Naive thymus-derived CD4-positive, alpha-beta T cell (primary cell): Measurements from ENCODE around the gene GOLGA7B. TPM values are rescaled to one million over a fixed set of nuclear protein-coding genes. Genes with fewer than 3 reads are reported as not detected.

Experiments
- ATAC-seq: fragments of 150-1000 bp; cut with Tn5 transposase; 2 replicates; pipeline ENCODE4 v1.10.0; 2021; ENCODE audit warnings: mild to moderate bottlenecking, moderate library complexity
- CTCF ChIA-PET: fragments of 350-600 bp; sonication (Branson Sonifier 250); formaldehyde crosslinking; loops from one replicate; lab custom pipeline; 2021; ENCODE audit warnings: antibody characterized with exemption; lab: Charles Lee
- POLR2A ChIA-PET: fragments of 350-600 bp; sonication (Branson Sonifier 250); formaldehyde crosslinking; loops from one replicate; lab custom pipeline; 2021; ENCODE audit warnings: antibody characterized with exemption, inconsistent platforms; lab: Charles Lee
- DNase-seq, 9 donors: peaks; one replicate each; pipeline versions ENCODE4 v3.0.0 to v3.0.0-alpha.2; 2020 to 2022; ENCODE audit warnings: mixed read lengths in 1 of 9
- H3K27ac ChIP-seq: one replicate; pipeline ENCODE4 v1.7.0; 2013; ENCODE audit warnings: mild to moderate bottlenecking, low read depth, low read length, moderate library complexity
- H3K27me3 ChIP-seq, 2 donors: one replicate each; pipeline ENCODE4 v1.7.0; 2013; ENCODE audit warnings: low read length in 2 of 2, mild to moderate bottlenecking in 2 of 2, moderate library complexity in 2 of 2; ENCODE audit not compliant: control insufficient read depth in 2 of 2, insufficient read depth in 2 of 2
- H3K36me3 ChIP-seq, 3 experiments: 1 replicate in 2 of 3; 2 replicates in 1 of 3; pipeline ENCODE4 v1.7.0; 2013; ENCODE audit warnings: low read length in 3 of 3, mild to moderate bottlenecking in 3 of 3, moderate library complexity in 1 of 3; ENCODE audit not compliant: insufficient read depth in 3 of 3, control insufficient read depth in 2 of 3
- H3K4me1 ChIP-seq, 2 donors: one replicate each; pipeline ENCODE4 v1.7.0; 2013; ENCODE audit warnings: low read length in 2 of 2, mild to moderate bottlenecking in 2 of 2, moderate library complexity in 1 of 2; ENCODE audit not compliant: control insufficient read depth in 2 of 2, insufficient read depth in 2 of 2
- H3K4me3 ChIP-seq: 2 replicates; pipeline ENCODE4 v1.7.0; 2013; ENCODE audit warnings: mild to moderate bottlenecking, low read length
- H3K9me3 ChIP-seq, 3 experiments: 1 replicate in 2 of 3; 2 replicates in 1 of 3; pipeline ENCODE4 v1.7.0; 2013; ENCODE audit warnings: low read length in 3 of 3; ENCODE audit not compliant: control insufficient read depth in 2 of 3
- H3K27ac Mint-ChIP-seq, 9 donors: one replicate each; pipeline ENCODE4 v1.8.0; 2020 to 2022; ENCODE audit warnings: mixed read lengths in 9 of 9, mild to moderate bottlenecking in 8 of 9, moderate library complexity in 5 of 9, inconsistent platforms in 2 of 9
- H3K27me3 Mint-ChIP-seq, 5 donors: one replicate each; pipeline ENCODE4 v1.8.0; 2021 to 2022; ENCODE audit warnings: mixed read lengths in 5 of 5, mild to moderate bottlenecking in 1 of 5
- H3K36me3 Mint-ChIP-seq, 5 donors: one replicate each; pipeline ENCODE4 v1.8.0; 2020 to 2022; ENCODE audit warnings: mixed read lengths in 5 of 5, mild to moderate bottlenecking in 3 of 5, inconsistent platforms in 1 of 5
- H3K4me1 Mint-ChIP-seq, 7 donors: one replicate each; pipeline ENCODE4 v1.8.0; 2020 to 2022; ENCODE audit warnings: mixed read lengths in 7 of 7, mild to moderate bottlenecking in 3 of 7, inconsistent platforms in 1 of 7
- H3K4me3 Mint-ChIP-seq, 10 donors: one replicate each; pipeline ENCODE4 v1.8.0; 2020 to 2022; ENCODE audit warnings: mild to moderate bottlenecking in 10 of 10, mixed read lengths in 10 of 10, moderate library complexity in 6 of 10, inconsistent platforms in 2 of 10
- H3K9me3 Mint-ChIP-seq, 11 donors: one replicate each; pipeline ENCODE4 v1.8.0; 2020 to 2022; ENCODE audit warnings: mixed read lengths in 11 of 11, mild to moderate bottlenecking in 4 of 11, inconsistent platforms in 1 of 11, moderate library complexity in 1 of 11
- intact Hi-C, 2 donors: fragments of 100-400 bp; cut with micrococcal nuclease; formaldehyde crosslinking; loops; one replicate each; pipeline ENCODE4 v1.15.1; 2023
- polyA plus RNA-seq, 2 donors: library from polyadenylated mRNA; unstranded; fragments of 300-500 nt; fragmentation: Illumina TruSeq; gene quantifications; one replicate each; pipeline ENCODE4 v1.2.3, GENCODE V29; 2021
- total RNA-seq, 6 experiments: library from RNA in 5 of 6; stranded (reverse) in 5 of 6; gene quantifications; 1 replicate in 5 of 6; 2 replicates in 1 of 6; pipeline ENCODE4 v1.2.3 and lab custom pipeline; 2021 to 2026

GOLGA7B gene
- total and polyA plus RNA-seq, 7 experiments from 2014 or later: 0.62 to 8.5 (median 6.4) TPM

- DNase-seq: no peak
- Mint-ChIP-seq H3K27ac (no peak overlapping the region), H3K4me1 (peaks cover 0 to 2% (median 0%) of the 10 kb centered on the region in 7 donors), H3K9me3 (peaks cover 0 to 1% (median 0%) of the 10 kb centered on the region in 11 donors), H3K4me3 (no peak overlapping the region), H3K27me3 (peaks cover 4 to 6% (median 5%) of the 10 kb centered on the region in 5 donors), H3K36me3 (no peaks in the 10 kb centered on the region)
- no peaks in the 10 kb centered on the region for H3K36me3 ChIP-seq
- CTCF ChIA-PET: no interaction called here
- ATAC-seq: no peak
- intact Hi-C loops: no loop called here
- POLR2A ChIA-PET: no interaction called here
- no peaks in the 10 kb centered on the region for H3K9me3 ChIP-seq
- no peaks in the 10 kb centered on the region for H3K27me3 ChIP-seq
- no peak overlapping the region for H3K4me3 ChIP-seq
- no peaks in the 10 kb centered on the region for H3K4me1 ChIP-seq
- H3K27ac ChIP-seq: no peak overlapping the region
These were observed 46.3 kb downstream of the GOLGA7B start for GRCh38 chr10:97895915-97896314.

- Mint-ChIP-seq H3K9me3 (peaks cover 0 to 1% (median 0%) of the 10 kb centered on the region in 11 donors), H3K4me3 (no peak overlapping the region), H3K36me3 (no peaks in the 10 kb centered on the region), H3K27me3 (peaks cover 3 to 12% (median 4%) of the 10 kb centered on the region in 5 donors), H3K4me1 (peaks cover 0 to 2% (median 0%) of the 10 kb centered on the region in 7 donors), H3K27ac (no peak overlapping the region)
- ATAC-seq (no peak), DNase-seq (no peak)
- Histone ChIP-seq H3K4me1 (no peaks in the 10 kb centered on the region), H3K4me3 (no peak overlapping the region), H3K9me3 (no peaks in the 10 kb centered on the region), H3K27me3 (no peaks in the 10 kb centered on the region), H3K36me3 (no peaks in the 10 kb centered on the region), H3K27ac (no peak overlapping the region)
- ChIA-PET CTCF (no interaction called here), POLR2A (no interaction called here)
- intact Hi-C loops: no loop called here
These were observed 47.2 kb downstream of the GOLGA7B start for GRCh38 chr10:97896756-97897358.

- H3K4me1 Mint-ChIP-seq: peaks cover 0 to 2% (median 0%) of the 10 kb centered on the region in 7 donors
- no peaks in the 10 kb centered on the region for H3K27me3 ChIP-seq
These were observed 48.8 kb downstream of the GOLGA7B start for GRCh38 chr10:97898429-97898828.

DNA sequence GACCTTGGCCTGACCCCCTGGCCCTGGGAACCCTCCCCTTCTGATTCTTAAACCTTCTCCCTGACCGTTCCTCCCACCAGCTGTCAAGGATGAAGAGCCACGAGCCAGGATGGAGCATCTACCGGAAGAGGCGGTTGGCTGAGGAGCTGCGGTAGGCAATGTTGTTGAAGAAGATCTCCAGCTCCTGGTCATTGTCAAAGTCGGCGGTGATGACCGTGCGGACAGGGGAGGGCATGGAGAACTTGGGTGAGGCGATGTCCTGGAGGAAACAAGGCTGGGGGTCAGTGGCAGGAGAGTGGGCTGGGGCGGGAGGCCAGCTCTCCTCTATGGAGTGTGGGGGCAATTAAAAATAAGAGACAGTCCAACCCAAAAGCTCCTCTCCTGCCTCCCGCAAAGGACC, 51.7 kb downstream of the GOLGA7B start:
- intact Hi-C loops: no loop called here

More at GRCh38 chr10:97898429-97898828, 48.8 kb downstream of the GOLGA7B start:
- intact Hi-C loops: no loop called here
- Histone ChIP-seq H3K27ac (no peak overlapping the region), H3K36me3 (no peaks in the 10 kb centered on the region), H3K4me1 (no peaks in the 10 kb centered on the region), H3K4me3 (no peak overlapping the region), H3K9me3 (no peaks in the 10 kb centered on the region)
- no peak overlapping the region for H3K4me3 Mint-ChIP-seq
- ATAC-seq: peak; percentile 14
- DNase-seq: no peak
- H3K27me3 Mint-ChIP-seq: peaks cover 3 to 14% (median 4%) of the 10 kb centered on the region in 5 donors
- ChIA-PET POLR2A (no interaction called here), CTCF (interaction anchor here (1.3 kb wide), 1 partner anchor 12 kb away, joined by 3 read pairs; no protein-coding TSS in a partner anchor)
- H3K27ac Mint-ChIP-seq: no peak overlapping the region
- H3K36me3 Mint-ChIP-seq: no peaks in the 10 kb centered on the region
- H3K9me3 Mint-ChIP-seq: peaks cover 0 to 1% (median 0%) of the 10 kb centered on the region in 11 donors

DNA sequence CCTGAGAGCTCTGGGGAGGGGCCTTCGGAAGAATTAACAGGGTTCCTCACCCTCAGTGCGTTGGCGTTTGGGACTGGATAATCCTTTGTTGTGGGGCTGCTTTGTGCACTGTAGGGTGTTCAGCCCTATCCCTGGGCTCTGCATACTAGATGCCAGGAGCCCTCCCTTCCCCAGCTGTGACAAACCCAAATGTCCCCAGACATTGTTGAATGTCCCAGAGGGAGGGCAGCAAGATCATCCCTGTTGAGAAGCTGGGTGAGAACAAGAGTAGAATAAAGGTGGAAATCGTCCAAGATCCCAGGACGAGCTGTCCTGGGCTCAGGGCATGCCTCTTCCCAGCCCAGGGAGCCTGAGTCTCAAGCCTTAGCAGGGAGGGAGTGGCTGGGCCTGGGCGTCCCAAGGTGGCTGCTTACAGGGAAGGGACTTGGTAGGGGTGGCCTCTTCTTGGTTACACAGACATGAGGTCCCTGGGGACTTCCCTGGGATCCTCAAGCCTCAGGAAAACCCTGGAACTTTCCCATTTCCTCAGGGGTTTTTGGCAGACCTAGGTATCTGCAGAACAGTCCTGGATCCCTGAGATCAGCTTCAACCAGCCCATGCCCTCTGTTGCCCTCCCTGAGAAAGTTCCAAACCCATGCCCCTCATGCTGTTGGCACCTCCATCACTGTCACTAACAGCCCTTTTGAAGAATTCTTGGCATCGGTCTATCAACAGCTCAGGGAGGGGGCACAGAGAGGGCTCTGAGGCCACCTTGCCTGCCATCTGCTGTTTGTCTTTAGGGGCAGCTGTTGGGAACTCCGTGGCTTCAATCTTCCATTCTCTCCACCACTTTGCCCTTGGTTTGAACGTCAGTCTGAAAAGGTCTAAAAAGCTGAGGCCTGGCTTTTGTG, 53.7 kb downstream of the GOLGA7B start:
- no peaks in the 10 kb centered on the region for H3K9me3 ChIP-seq
- no peak overlapping the region for H3K4me3 Mint-ChIP-seq
- no peaks in the 10 kb centered on the region for H3K36me3 Mint-ChIP-seq
- DNase-seq (no peak), ATAC-seq (no peak)
- no peaks in the 10 kb centered on the region for H3K36me3 ChIP-seq
- H3K9me3 Mint-ChIP-seq: peaks cover 0 to 3% (median 0%) of the 10 kb centered on the region in 11 donors
- H3K27me3 ChIP-seq: no peaks in the 10 kb centered on the region
- intact Hi-C loops: no loop called here
- no peaks in the 10 kb centered on the region for H3K4me1 Mint-ChIP-seq
- no peaks in the 10 kb centered on the region for H3K4me1 ChIP-seq
- ChIA-PET CTCF (interaction anchor here (1.2 kb wide), 2 partner anchors 9 to 12 kb away, joined by 4 read pairs; no protein-coding TSS in a partner anchor), POLR2A (interaction anchor here (0.6 kb wide), 1 partner anchor 9 kb away, joined by 3 read pairs; no protein-coding TSS in a partner anchor)
- no peak overlapping the region for H3K4me3 ChIP-seq
- no peak overlapping the region for H3K27ac Mint-ChIP-seq
- no peak overlapping the region for H3K27ac ChIP-seq
- peaks cover 7 to 30% (median 15%) of the 10 kb centered on the region in 5 donors for H3K27me3 Mint-ChIP-seq

More for the DNA sequence above, 51.7 kb downstream of the GOLGA7B start:
- ChIA-PET CTCF (no interaction called here), POLR2A (no interaction called here)
- H3K27me3 ChIP-seq: no peaks in the 10 kb centered on the region
- H3K4me1 Mint-ChIP-seq: no peaks in the 10 kb centered on the region
- ATAC-seq (no peak), DNase-seq (no peak)
- no peak overlapping the region for H3K4me3 Mint-ChIP-seq
- peaks cover 7 to 23% (median 13%) of the 10 kb centered on the region in 5 donors for H3K27me3 Mint-ChIP-seq
- H3K36me3 ChIP-seq: no peaks in the 10 kb centered on the region
- H3K4me3 ChIP-seq: no peak overlapping the region
- H3K9me3 Mint-ChIP-seq: peaks cover 0 to 1% (median 0%) of the 10 kb centered on the region in 11 donors
- no peaks in the 10 kb centered on the region for H3K9me3 ChIP-seq
- H3K27ac ChIP-seq: no peak overlapping the region
- no peaks in the 10 kb centered on the region for H3K36me3 Mint-ChIP-seq
- no peaks in the 10 kb centered on the region for H3K4me1 ChIP-seq
- H3K27ac Mint-ChIP-seq: no peak overlapping the region

DNA sequence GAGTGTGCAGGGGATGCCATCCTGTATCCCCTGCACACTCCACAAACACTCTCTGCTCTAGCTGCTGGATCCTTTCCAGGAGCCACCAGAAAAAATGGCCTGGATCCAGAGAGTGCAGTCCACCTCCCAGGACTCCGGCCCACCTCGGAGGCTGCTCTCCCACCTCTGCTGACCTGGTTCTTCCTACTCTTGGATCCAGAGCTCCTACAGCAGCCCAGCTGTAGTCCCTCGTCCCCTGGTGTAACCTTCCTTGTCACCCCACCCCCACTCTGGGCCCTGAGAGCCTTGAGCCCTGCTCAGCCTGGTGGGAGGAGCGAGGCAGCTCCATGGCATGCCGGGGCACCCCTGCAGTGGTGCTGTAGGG, 54.4 kb downstream of the GOLGA7B start:
- Mint-ChIP-seq H3K27ac (no peak overlapping the region), H3K27me3 (peaks cover 9 to 30% (median 15%) of the 10 kb centered on the region in 5 donors), H3K9me3 (peaks cover 0 to 3% (median 0%) of the 10 kb centered on the region in 11 donors), H3K4me1 (no peaks in the 10 kb centered on the region), H3K4me3 (no peak overlapping the region), H3K36me3 (no peaks in the 10 kb centered on the region)
- Histone ChIP-seq H3K4me3 (no peak overlapping the region), H3K9me3 (no peaks in the 10 kb centered on the region), H3K27ac (no peak overlapping the region), H3K27me3 (no peaks in the 10 kb centered on the region), H3K36me3 (no peaks in the 10 kb centered on the region), H3K4me1 (no peaks in the 10 kb centered on the region)
- no peak for ATAC-seq
- CTCF ChIA-PET: interaction anchor here (1.2 kb wide), 1 partner anchor 8 kb away, joined by 4 read pairs; no protein-coding TSS in a partner anchor
- no peak for DNase-seq
- intact Hi-C loops: no loop called here
- POLR2A ChIA-PET: no interaction called here
